ENCODE data around the gene C4B. TPM values are rescaled to one million over a fixed set of nuclear protein-coding genes. Genes with fewer than 3 reads are reported as not detected.

The C4B gene
- total and polyA plus RNA-seq, 2 experiments from 2014 or later: 0.57 TPM; not detected in 1

GRCh38 chr6:32045811-32046449 is 31.3 kb downstream of the C4B start:
- H3K4me1 ChIP-seq (ENCODE audit: insufficient read depth): no peaks in the 10 kb centered on the region; the same call in 1 of the 2 replicates
- 0 out of 2 replicates have a peak, but pooled peaks cover 3% of the 10 kb centered on the region for H3F3A ChIP-seq (replicated peaks; ENCODE audit: low read depth)

GRCh38 chr6:32046450-32047083 is 32.0 kb downstream of the C4B start:
- Histone ChIP-seq H3K27ac (ENCODE audit: low read depth) (no peak overlapping the region), H3K36me3 (ENCODE audit: insufficient read depth) (no peaks in the 10 kb centered on the region), H3K79me2 (replicated peaks; ENCODE audit: insufficient read depth) (no peaks in the 10 kb centered on the region), H3F3A (replicated peaks; ENCODE audit: low read depth) (0 out of 2 replicates have a peak, but pooled peaks cover 3% of the 10 kb centered on the region), H2AFZ (no peak overlapping the region), H3K9me2 (ENCODE audit: insufficient read depth) (no peaks in the 10 kb centered on the region), H3K27me3 (ENCODE audit: insufficient read depth) (no peaks in the 10 kb centered on the region), H3K4me3 (no peak overlapping the region), H4K20me1 (replicated peaks; ENCODE audit: insufficient read depth) (no peaks in the 10 kb centered on the region), H3K4me1 (ENCODE audit: insufficient read depth) (no peaks in the 10 kb centered on the region; the same call in 1 of the 2 replicates), H3K4me2 (no peak overlapping the region)
- Mint-ChIP-seq H3K4me3 (no peak overlapping the region), H3K27ac (peak overlapping the region; percentile 56; the same call in 1 of the 2 replicates), H3K4me1 (peaks cover 3% of the 10 kb centered on the region; the same call in 2 of the 3 replicates), H3K9me3 (no peaks in the 10 kb centered on the region; the same call in 2 of the 3 replicates), H3K36me3 (ENCODE audit: low read depth) (no peaks in the 10 kb centered on the region), H3K27me3 (ENCODE audit: insufficient read depth, low read depth, poor library complexity) (peaks cover 6% of the 10 kb centered on the region)
- TF ChIP-seq ZNF114 (CRISPR knock-in tag; IDR thresholded peaks at IDR 0.05) (no peak), STAT1 (IDR thresholded peaks at IDR 0.05; ENCODE audit: unreplicated experiment) (no peak), NANOG (IDR thresholded peaks at IDR 0.05; ENCODE audit: borderline replicate concordance) (no peak), CTCF (conservative IDR thresholded peaks at IDR 0.05; ENCODE audit: low read depth in 2 of 2) (peak; percentile 11 to 17; a peak in 1 of 4 replicates), CREB1 (CRISPR knock-in tag; IDR thresholded peaks at IDR 0.05; ENCODE audit: low read depth) (no peak), JUNB (IDR thresholded peaks at IDR 0.05; ENCODE audit: unreplicated experiment) (no peak)
- ATAC-seq (peak; percentile 22), DNase-seq (ENCODE audit: low spot score) (peak; percentile 50)

More at GRCh38 chr6:32045811-32046449, 31.3 kb downstream of the C4B start:
- H3K27ac ChIP-seq (ENCODE audit: low read depth): no peak overlapping the region
- no peak overlapping the region for H3K27ac Mint-ChIP-seq
- TF ChIP-seq ZNF331 (CRISPR knock-in tag; IDR thresholded peaks at IDR 0.05; ENCODE audit: low read depth): no peak
- no peak for TF ChIP-seq POLR2AphosphoS5 (IDR thresholded peaks at IDR 0.05; ENCODE audit: low read depth)
- TF ChIP-seq ZNF114 (CRISPR knock-in tag; IDR thresholded peaks at IDR 0.05): no peak
- no peak for TF ChIP-seq EZH2 (IDR thresholded peaks at IDR 0.05; ENCODE audit: low read depth, unreplicated experiment)
- H3K9me2 ChIP-seq (ENCODE audit: insufficient read depth): no peaks in the 10 kb centered on the region
- H3K79me2 ChIP-seq (replicated peaks; ENCODE audit: insufficient read depth): no peaks in the 10 kb centered on the region
- ATAC-seq (no peak), DNase-seq (ENCODE audit: low spot score) (no peak)
- no peaks in the 10 kb centered on the region for H3K27me3 ChIP-seq (ENCODE audit: insufficient read depth)
- H3K4me2 ChIP-seq: no peak overlapping the region
- no peaks in the 10 kb centered on the region for H4K20me1 ChIP-seq (replicated peaks; ENCODE audit: insufficient read depth)
- no peaks in the 10 kb centered on the region for H3K9me3 Mint-ChIP-seq
- no peak overlapping the region for H3K4me3 Mint-ChIP-seq
- peaks cover 3% of the 10 kb centered on the region; the same call in 2 of the 3 replicates for H3K4me1 Mint-ChIP-seq
- no peak overlapping the region for H3K4me3 ChIP-seq
- H3K36me3 Mint-ChIP-seq (ENCODE audit: low read depth): no peaks in the 10 kb centered on the region
- H3K27me3 Mint-ChIP-seq (ENCODE audit: insufficient read depth, low read depth, poor library complexity): peaks cover 6% of the 10 kb centered on the region
- H3K36me3 ChIP-seq (ENCODE audit: insufficient read depth): no peaks in the 10 kb centered on the region
- no peak overlapping the region for H2AFZ ChIP-seq

All from GM23338 (cell line).